Stimulated activated CD4-positive, alpha-beta T cell treated with anti-CD3 and anti-CD28 coated beads, TNF-alpha, amount 100 ng/mL, for 4 hours (primary cell): ENCODE measurements around the gene TMEM263.
"Not testable (repeated sequence)": the region's sequence is repeated elsewhere in the genome, so short reads cannot be mapped to it uniquely, and the experiment has no call there.

ENCODE experiments used
- DNase-seq, 3 experiments: peaks; one replicate each; pipeline ENCODE4 v3.0.0-alpha.2; 2020; ENCODE audit warnings: low read depth in 3 of 3

Gene TMEM263

GRCh38 chr12:106955377-106956047 is at the start of gene TMEM263:
Gene TMEM263 (plus strand): TSS chr12:106955907. CDS start chr12:106967117, 11,210 bp downstream.
- DNase-seq: peak; percentile 74 to 86 (median 85)

- DNase-seq: no peak
These were observed 49.0 kb upstream of the TMEM263 start for GRCh38 chr12:106906715-106907114.

- no peak for DNase-seq
These were observed 48.3 kb upstream of the TMEM263 start for GRCh38 chr12:106907411-106907810.

GRCh38 chr12:106907846-106908245 is 47.9 kb upstream of the TMEM263 start:
- DNase-seq: no peak

GRCh38 chr12:106908561-106908960 is 47.1 kb upstream of the TMEM263 start:
- DNase-seq: no peak

GRCh38 chr12:106910202-106910601 is 45.5 kb upstream of the TMEM263 start:
- DNase-seq: no peak

- no peak for DNase-seq
These were observed 44.1 kb upstream of the TMEM263 start for GRCh38 chr12:106911581-106911980.

- DNase-seq: no peak
These were observed 42.3 kb upstream of the TMEM263 start for GRCh38 chr12:106913456-106913855.

GRCh38 chr12:106914796-106915634 is 40.7 kb upstream of the TMEM263 start:
- no peak for DNase-seq

- no peak for DNase-seq
These were observed 40.1 kb upstream of the TMEM263 start for GRCh38 chr12:106915635-106916026.

GRCh38 chr12:106917503-106917902 is 38.2 kb upstream of the TMEM263 start:
- DNase-seq: no peak

- DNase-seq: no peak
These were observed 37.0 kb upstream of the TMEM263 start for GRCh38 chr12:106918746-106919145.

GRCh38 chr12:106919910-106920544 is 35.7 kb upstream of the TMEM263 start:
- DNase-seq: peak in 1 of 3 experiments; percentile 10

GRCh38 chr12:106921976-106922375 is 33.7 kb upstream of the TMEM263 start:
- not testable (repeated sequence) for DNase-seq

- DNase-seq: not testable (repeated sequence)
These were observed 32.1 kb upstream of the TMEM263 start for GRCh38 chr12:106923594-106923993.

- no peak for DNase-seq
These were observed 31.3 kb upstream of the TMEM263 start for GRCh38 chr12:106924268-106924861.

- no peak for DNase-seq
These were observed 29.1 kb upstream of the TMEM263 start for GRCh38 chr12:106926657-106927056.

- DNase-seq: no peak
These were observed 21.4 kb upstream of the TMEM263 start for GRCh38 chr12:106934277-106934676.

- DNase-seq: no peak
These were observed 14.1 kb upstream of the TMEM263 start for GRCh38 chr12:106941481-106942156.

GRCh38 chr12:106942775-106943174 is 12.9 kb upstream of the TMEM263 start:
- no peak for DNase-seq

GRCh38 chr12:106945261-106945851 is 10.4 kb upstream of the TMEM263 start:
- no peak for DNase-seq
